ENCODE data around the gene FAM180B. TPM values are rescaled to one million over a fixed set of nuclear protein-coding genes. Genes with fewer than 3 reads are reported as not detected.

The FAM180B gene
- total and polyA plus RNA-seq, 2 of the 4 experiments (the other 2 are of a cell fraction), result not detected

GRCh38 chr11:47538741-47539565 lies 47.5 kb upstream of the FAM180B start:
- 48% methylated on average over 2 of the region's 10 CpGs; no CpG with 5 or more reads in 1 of the 2 experiments for WGBS, 2 experiments (ENCODE audit: extremely low coverage in 2 of 2, insufficient read length in 1 of 2)
- Histone ChIP-seq H4K5ac (ENCODE audit: low read depth, low read length) (no peak overlapping the region), H2AK9ac (replicated peaks; ENCODE audit: low read depth, low read length, poor library complexity) (no peak overlapping the region), H2BK120ac (ENCODE audit: low read depth, low read length) (no peak overlapping the region), H3K4ac (ENCODE audit: low read depth, low read length) (no peak overlapping the region), H3K56ac (ENCODE audit: extremely low read depth, insufficient read depth, low read length) (no peak overlapping the region), H3K9me3 (ENCODE audit: control insufficient read depth, insufficient read depth, low read length) (no peaks in the 10 kb centered on the region), H3K14ac (replicated peaks; ENCODE audit: low read depth, low read length) (0 out of 2 replicates have a peak overlapping the region, but pooled peaks have one; percentile 7), H3K9me1 (ENCODE audit: insufficient read depth, low read length) (peaks cover 21% of the 10 kb centered on the region), H3K4me1 (ENCODE audit: control insufficient read depth, insufficient read depth, low read length) (peaks cover 15% of the 10 kb centered on the region), H4K8ac (ENCODE audit: low read depth in 2 of 2, low read length in 2 of 2) (no peak overlapping the region), H3K27ac (ENCODE audit: insufficient read depth, low read length) (no peak overlapping the region), H3K79me1 (ENCODE audit: low read depth in 1 of 2, low read length in 2 of 2) (peaks cover 8 to 72% of the 10 kb centered on the region in 2 experiments), H3K4me3 (ENCODE audit: insufficient read depth, low read depth, low read length) (no peak overlapping the region), H2BK20ac (ENCODE audit: low read depth, low read length) (no peak overlapping the region), H2BK15ac (ENCODE audit: low read depth, low read length) (no peak overlapping the region), H3K18ac (ENCODE audit: low read depth, low read length) (no peak overlapping the region), H3K4me2 (ENCODE audit: low read depth, low read length) (peak overlapping the region; percentile 2; the same call in 1 of the 2 replicates), H3K27me3 (ENCODE audit: control insufficient read depth, insufficient read depth, low read length) (no peaks in the 10 kb centered on the region), H4K20me1 (ENCODE audit: insufficient read depth, low read length) (peaks cover 97% of the 10 kb centered on the region), H3K9ac (ENCODE audit: low read depth, low read length) (no peak overlapping the region), H2BK5ac (ENCODE audit: low read depth, low read length, poor library complexity, severe bottlenecking) (no peak overlapping the region), H3K36me3 (ENCODE audit: control insufficient read depth, insufficient read depth, low read length) (no peaks in the 10 kb centered on the region; the same call in 1 of the 2 replicates), H2AK5ac (ENCODE audit: low read depth, low read length) (peak overlapping the region; percentile 32; the same call in 1 of the 2 replicates), H4K91ac (ENCODE audit: insufficient read depth, low read depth, low read length) (no peak overlapping the region), H2AFZ (replicated peaks; ENCODE audit: low read length, poor library complexity) (no peak overlapping the region), H3K23ac (ENCODE audit: low read depth, low read length) (no peak overlapping the region; the same call in 1 of the 2 replicates)
- ChIA-PET CTCF (interaction anchor here (0.6 to 1.6 kb wide), 4 partner anchors 14 to 1574 kb away, joined by 3 to 6 read pairs (median 4); no protein-coding TSS in a partner anchor), POLR2A (ENCODE audit: unreplicated experiment) (interaction anchor here (0.7 kb wide), 1 partner anchor 27 kb away, joined by 8 read pairs; no protein-coding TSS in a partner anchor)
- no peak for DNase-seq
- intact Hi-C loops (cut with micrococcal nuclease) (loop anchor here (10.0 kb wide), 1 partner anchor 54 kb away; no protein-coding TSS in a partner anchor), in situ Hi-C loops (cut with MboI; ENCODE audit: low sequenced_read_pairs) (no loop called here), dilution Hi-C loops (cut with HindIII; ENCODE audit: low sequenced_read_pairs, unreplicated experiment) (no loop called here)
- BruUV-seq (replicated peaks), result no TSS peak
- TF ChIP-seq CEBPB (IDR thresholded peaks at IDR 0.05; ENCODE audit: low read depth, low read length) (no peak), RFX5 (IDR thresholded peaks at IDR 0.05; ENCODE audit: low read depth, low read length) (no peak), USF2 (IDR thresholded peaks at IDR 0.05; ENCODE audit: low read depth, low read length) (no peak), POLR2A (IDR thresholded peaks at IDR 0.05; ENCODE audit: low read depth, low read length) (no peak), MAZ (IDR thresholded peaks at IDR 0.05; ENCODE audit: borderline replicate concordance, low read depth, low read length) (no peak), BHLHE40 (IDR thresholded peaks at IDR 0.05; ENCODE audit: low read depth, low read length) (no peak)
- TF ChIP-seq, protein P1, sequence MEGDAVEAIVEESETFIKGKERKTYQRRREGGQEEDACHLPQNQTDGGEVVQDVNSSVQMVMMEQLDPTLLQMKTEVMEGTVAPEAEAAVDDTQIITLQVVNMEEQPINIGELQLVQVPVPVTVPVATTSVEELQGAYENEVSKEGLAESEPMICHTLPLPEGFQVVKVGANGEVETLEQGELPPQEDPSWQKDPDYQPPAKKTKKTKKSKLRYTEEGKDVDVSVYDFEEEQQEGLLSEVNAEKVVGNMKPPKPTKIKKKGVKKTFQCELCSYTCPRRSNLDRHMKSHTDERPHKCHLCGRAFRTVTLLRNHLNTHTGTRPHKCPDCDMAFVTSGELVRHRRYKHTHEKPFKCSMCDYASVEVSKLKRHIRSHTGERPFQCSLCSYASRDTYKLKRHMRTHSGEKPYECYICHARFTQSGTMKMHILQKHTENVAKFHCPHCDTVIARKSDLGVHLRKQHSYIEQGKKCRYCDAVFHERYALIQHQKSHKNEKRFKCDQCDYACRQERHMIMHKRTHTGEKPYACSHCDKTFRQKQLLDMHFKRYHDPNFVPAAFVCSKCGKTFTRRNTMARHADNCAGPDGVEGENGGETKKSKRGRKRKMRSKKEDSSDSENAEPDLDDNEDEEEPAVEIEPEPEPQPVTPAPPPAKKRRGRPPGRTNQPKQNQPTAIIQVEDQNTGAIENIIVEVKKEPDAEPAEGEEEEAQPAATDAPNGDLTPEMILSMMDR (conservative IDR thresholded peaks at IDR 0.05; ENCODE audit: low read depth, low read length), result no peak
- ATAC-seq (ENCODE audit: low read depth), result peak; percentile 25; the same call in 1 of the 2 replicates
